Forelimb muscle (tissue), 1 donor: Measurements from ENCODE around the gene ZMIZ1. TPM values are rescaled to one million over a fixed set of nuclear protein-coding genes. Genes with fewer than 3 reads are reported as not detected.
"Not testable (repeated sequence)": the region's sequence is repeated elsewhere in the genome, so short reads cannot be mapped to it uniquely, and the experiment has no call there.

ENCODE experiments used
- DNase-seq: peaks from one replicate; pipeline ENCODE4 v3.0.0-alpha.2; 2013; ENCODE audit warnings: low read depth
- polyA plus RNA-seq: library from polyadenylated mRNA; unstranded; fragments of 120-200 nt; gene quantifications from one replicate; pipeline ENCODE4 v1.2.1, GENCODE V29; 2013; ENCODE audit not compliant: insufficient read length

ZMIZ1 gene
- polyA plus RNA-seq, 1 donor, result 29.8 TPM

- no peak for DNase-seq
Measured at GRCh38 chr10:79029478-79030390, 39.0 kb upstream of the ZMIZ1 start.

GRCh38 chr10:79030705-79031104 lies 38.1 kb upstream of the ZMIZ1 start:
- DNase-seq, result no peak

GRCh38 chr10:79031723-79032122 lies 37.0 kb upstream of the ZMIZ1 start:
- DNase-seq, result no peak

GRCh38 chr10:79034271-79034876 lies 34.4 kb upstream of the ZMIZ1 start:
- DNase-seq, result no peak

- DNase-seq, result not testable (repeated sequence)
Measured at GRCh38 chr10:79036416-79036815, 32.4 kb upstream of the ZMIZ1 start.

GRCh38 chr10:79038104-79038840 lies 30.5 kb upstream of the ZMIZ1 start:
- no peak for DNase-seq

GRCh38 chr10:79038841-79039201 lies 29.9 kb upstream of the ZMIZ1 start:
- DNase-seq, result no peak

- no peak for DNase-seq
Measured at GRCh38 chr10:79042639-79043411, 25.9 kb upstream of the ZMIZ1 start.

- no peak for DNase-seq
Measured at GRCh38 chr10:79044036-79044632, 24.6 kb upstream of the ZMIZ1 start.

GRCh38 chr10:79044846-79045245 lies 23.9 kb upstream of the ZMIZ1 start:
- no peak for DNase-seq

GRCh38 chr10:79045566-79046175 lies 23.1 kb upstream of the ZMIZ1 start:
- DNase-seq, result no peak

GRCh38 chr10:79046326-79046725 lies 22.4 kb upstream of the ZMIZ1 start:
- no peak for DNase-seq

GRCh38 chr10:79046741-79047583 lies 21.8 kb upstream of the ZMIZ1 start:
- no peak for DNase-seq

GRCh38 chr10:79047584-79047874 lies 21.2 kb upstream of the ZMIZ1 start:
- DNase-seq, result no peak

- no peak for DNase-seq
Measured at GRCh38 chr10:79047875-79048638, 20.7 kb upstream of the ZMIZ1 start.

- DNase-seq, result no peak
Measured at GRCh38 chr10:79048639-79049550, 19.9 kb upstream of the ZMIZ1 start.

GRCh38 chr10:79049931-79050895 lies 18.6 kb upstream of the ZMIZ1 start:
- DNase-seq, result no peak
